ENCODE measurements around the gene RFWD3.
A peak's percentile ranks its signal among the peaks of the same experiment; 100 is the strongest.
"Not testable (repeated sequence)": the region's sequence is repeated elsewhere in the genome, so short reads cannot be mapped to it uniquely, and the experiment has no call there.

RFWD3 gene

GRCh38 chr16:74682556-74682955 is 15.9 kb upstream of the RFWD3 start:
- H3K4me3 ChIP-seq (ENCODE audit: low read depth, low read length): no peak overlapping the region
- DNase-seq (ENCODE audit: low read depth): no peak
- TF ChIP-seq, protein P1, sequence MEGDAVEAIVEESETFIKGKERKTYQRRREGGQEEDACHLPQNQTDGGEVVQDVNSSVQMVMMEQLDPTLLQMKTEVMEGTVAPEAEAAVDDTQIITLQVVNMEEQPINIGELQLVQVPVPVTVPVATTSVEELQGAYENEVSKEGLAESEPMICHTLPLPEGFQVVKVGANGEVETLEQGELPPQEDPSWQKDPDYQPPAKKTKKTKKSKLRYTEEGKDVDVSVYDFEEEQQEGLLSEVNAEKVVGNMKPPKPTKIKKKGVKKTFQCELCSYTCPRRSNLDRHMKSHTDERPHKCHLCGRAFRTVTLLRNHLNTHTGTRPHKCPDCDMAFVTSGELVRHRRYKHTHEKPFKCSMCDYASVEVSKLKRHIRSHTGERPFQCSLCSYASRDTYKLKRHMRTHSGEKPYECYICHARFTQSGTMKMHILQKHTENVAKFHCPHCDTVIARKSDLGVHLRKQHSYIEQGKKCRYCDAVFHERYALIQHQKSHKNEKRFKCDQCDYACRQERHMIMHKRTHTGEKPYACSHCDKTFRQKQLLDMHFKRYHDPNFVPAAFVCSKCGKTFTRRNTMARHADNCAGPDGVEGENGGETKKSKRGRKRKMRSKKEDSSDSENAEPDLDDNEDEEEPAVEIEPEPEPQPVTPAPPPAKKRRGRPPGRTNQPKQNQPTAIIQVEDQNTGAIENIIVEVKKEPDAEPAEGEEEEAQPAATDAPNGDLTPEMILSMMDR (conservative IDR thresholded peaks at IDR 0.05; ENCODE audit: low read depth, low read length): no peak

- TF ChIP-seq, protein P1 (conservative IDR thresholded peaks at IDR 0.05; ENCODE audit: low read depth, low read length): no peak
- H3K4me3 ChIP-seq (ENCODE audit: low read depth, low read length): no peak overlapping the region
- DNase-seq (ENCODE audit: low read depth): no peak
These were observed 14.0 kb upstream of the RFWD3 start for GRCh38 chr16:74680681-74681080.

- DNase-seq (ENCODE audit: low read depth): no peak
These were observed 13.3 kb upstream of the RFWD3 start for GRCh38 chr16:74679983-74680382.

GRCh38 chr16:74677868-74678267 is 11.2 kb upstream of the RFWD3 start:
- H3K4me3 ChIP-seq (ENCODE audit: low read depth, low read length): no peak overlapping the region
- DNase-seq (ENCODE audit: low read depth): no peak
- TF ChIP-seq, protein P1 (conservative IDR thresholded peaks at IDR 0.05; ENCODE audit: low read depth, low read length): no peak

More at GRCh38 chr16:74679983-74680382, 13.3 kb upstream of the RFWD3 start:
- H3K4me3 ChIP-seq (ENCODE audit: low read depth, low read length): no peak overlapping the region
- TF ChIP-seq, protein P1 (conservative IDR thresholded peaks at IDR 0.05; ENCODE audit: low read depth, low read length): no peak

DNA sequence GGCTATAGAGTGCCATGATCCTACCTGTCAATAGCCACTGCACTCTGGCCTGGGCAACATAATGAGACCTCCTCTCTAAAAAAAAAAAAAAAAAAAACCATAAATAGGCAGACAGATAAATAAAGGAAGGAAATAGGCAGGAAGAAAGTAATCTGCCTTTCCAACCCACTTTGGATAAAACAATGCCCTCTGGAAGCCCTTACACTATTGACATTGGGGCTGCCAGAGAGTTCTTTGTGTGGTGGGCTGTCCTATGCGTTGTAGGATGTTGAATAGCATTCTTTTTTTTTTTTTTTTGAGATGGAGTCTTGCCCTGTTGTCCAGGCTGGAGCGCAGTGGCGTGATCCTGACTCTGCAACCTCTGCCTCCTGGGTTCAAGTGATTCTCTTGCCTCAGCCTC is 7.2 kb upstream of the RFWD3 start:
- TF ChIP-seq, protein P1 (conservative IDR thresholded peaks at IDR 0.05; ENCODE audit: low read depth, low read length): no peak
- H3K4me3 ChIP-seq (ENCODE audit: low read depth, low read length): no peak overlapping the region
- no peak for DNase-seq (ENCODE audit: low read depth)

- not testable (repeated sequence) for DNase-seq (ENCODE audit: low read depth); H3K4me3 ChIP-seq (ENCODE audit: low read depth, low read length)
These were observed 2.2 kb upstream of the RFWD3 start for GRCh38 chr16:74668877-74669276.

DNA sequence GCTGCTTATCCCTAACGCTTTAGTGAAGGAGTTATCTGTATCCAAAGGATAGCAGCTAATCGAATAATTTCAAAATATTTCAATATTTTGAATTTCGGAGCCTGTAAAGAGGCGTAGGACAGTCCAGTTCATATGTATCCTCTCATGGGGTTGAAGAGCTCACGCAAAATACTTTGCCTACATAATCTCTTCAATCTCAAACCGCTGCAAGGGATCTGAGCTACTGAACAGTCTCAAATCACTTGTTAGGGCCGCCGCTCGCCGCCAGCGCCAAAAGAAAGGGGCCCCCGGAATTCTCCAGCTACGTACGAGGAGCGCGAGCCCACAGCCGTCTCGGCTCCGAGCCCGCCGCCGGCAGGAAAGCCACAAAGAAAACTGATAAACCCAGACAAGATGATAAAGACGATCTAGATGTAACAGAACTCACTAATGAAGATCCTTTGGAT is 601 bp upstream of the RFWD3 start:
- TF ChIP-seq, protein P1 (conservative IDR thresholded peaks at IDR 0.05; ENCODE audit: low read depth, low read length): no peak
- H3K4me3 ChIP-seq (ENCODE audit: low read depth, low read length): peak overlapping the region; percentile 67
- DNase-seq (ENCODE audit: low read depth): peak; percentile 30

All from choroid plexus epithelial cell (primary cell).